Endodermal cell (in vitro differentiated cells): ENCODE results near the gene PLXNA2. TPM values are rescaled to one million over a fixed set of nuclear protein-coding genes. Genes with fewer than 3 reads are reported as not detected.

Experiments
- DNase-seq: peaks from one replicate; pipeline ENCODE4 v3.0.0-alpha.2; 2017
- H3K27ac ChIP-seq: 2 replicates; pipeline ENCODE4 v1.5.1; 2013; ENCODE audit warnings: mild to moderate bottlenecking, low read depth, low read length, moderate library complexity
- H3K27me3 ChIP-seq: 2 replicates; pipeline ENCODE4 v1.6.1; 2013; ENCODE audit warnings: mild to moderate bottlenecking, low read length, moderate library complexity; ENCODE audit not compliant: insufficient read depth, control insufficient read depth, poor library complexity, severe bottlenecking
- H3K36me3 ChIP-seq: 2 replicates; pipeline ENCODE4 v1.7.0; 2013; ENCODE audit warnings: mild to moderate bottlenecking, low read length, moderate library complexity; ENCODE audit not compliant: control insufficient read depth, insufficient read depth
- H3K4me1 ChIP-seq: one replicate; pipeline ENCODE4 v1.7.0; 2013; ENCODE audit warnings: low read length; ENCODE audit not compliant: control insufficient read depth, insufficient read depth
- H3K4me3 ChIP-seq: 2 replicates; pipeline ENCODE4 v1.5.1; 2013; ENCODE audit warnings: mild to moderate bottlenecking, low read length, moderate library complexity
- H3K9ac ChIP-seq: 2 replicates; pipeline ENCODE4 v1.6.1; 2013; ENCODE audit warnings: mild to moderate bottlenecking, low read length, moderate library complexity; ENCODE audit not compliant: poor library complexity, severe bottlenecking; ENCODE audit errors: extremely low read depth
- H3K9me3 ChIP-seq: 2 replicates; pipeline ENCODE4 v1.6.1; 2013; ENCODE audit warnings: mild to moderate bottlenecking, low read length, moderate library complexity; ENCODE audit not compliant: control insufficient read depth
- H3K27ac Mint-ChIP-seq: 2 replicates; pipeline ENCODE4 v1.8.0; 2020; ENCODE audit warnings: mixed read lengths
- H3K27me3 Mint-ChIP-seq: 2 replicates; pipeline ENCODE4 v1.8.0; 2021; ENCODE audit warnings: mild to moderate bottlenecking, mixed read lengths; ENCODE audit not compliant: insufficient read depth
- H3K36me3 Mint-ChIP-seq: 2 replicates; pipeline ENCODE4 v1.8.0; 2020; ENCODE audit warnings: low read depth, mixed read lengths
- H3K4me1 Mint-ChIP-seq: 2 replicates; pipeline ENCODE4 v1.8.0; 2020; ENCODE audit warnings: mixed read lengths
- H3K4me3 Mint-ChIP-seq: 2 replicates; pipeline ENCODE4 v1.8.0; 2020; ENCODE audit warnings: mild to moderate bottlenecking, moderate library complexity, mixed read lengths
- H3K9me3 Mint-ChIP-seq: 2 replicates; pipeline ENCODE4 v1.8.0; 2020; ENCODE audit warnings: mild to moderate bottlenecking, mixed read lengths
- CTCF ChIP-seq: fragments of 200-600 bp; sonication (generic); conservative IDR thresholded peaks from 2 replicates; pipeline ENCODE4 v1.5.0; 2021; ENCODE audit warnings: antibody characterized with exemption, mild to moderate bottlenecking
- WGBS, 2 experiments: methylation state at CpG; one replicate each; pipeline versions ENCODE4 v1.1.5 to v1.1.7; 2013; ENCODE audit warnings: missing lambda C conversion rate in 2 of 2, mixed read lengths in 1 of 2; ENCODE audit not compliant: insufficient coverage in 1 of 2, insufficient read length in 1 of 2; 5-methylcytosine and 5-hydroxymethylcytosine counted together
- total RNA-seq, 2 donors: library from RNA; stranded (reverse); fragmentation: NEBNext Ultra II Directional in 1 of 2; extraction: Animal tissue kit (Norgen Biotek cat#: 25700) in 1 of 2; gene quantifications; 2 replicates in 1 of 2; 3 replicates in 1 of 2; pipeline ENCODE4 v1.2.1, GENCODE V29; 2021

Gene PLXNA2
- total RNA-seq, 2 donors from 2014 or later = 61.2 to 86.1 TPM

- H3K27ac ChIP-seq = no peak overlapping the region
Observed at GRCh38 chr1:208218237-208219097, 25.7 kb downstream of the PLXNA2 start.

GRCh38 chr1:208217781-208218180 lies 26.4 kb downstream of the PLXNA2 start:
- H3K4me1 Mint-ChIP-seq = peaks cover 34% of the 10 kb centered on the region
- H3K4me3 ChIP-seq = no peak overlapping the region
- H3K27me3 ChIP-seq = no peaks in the 10 kb centered on the region
- H3K4me1 ChIP-seq = peaks cover 25% of the 10 kb centered on the region
- no peak overlapping the region for H3K27ac ChIP-seq
- peaks cover 41% of the 10 kb centered on the region for H3K36me3 Mint-ChIP-seq
- no peaks in the 10 kb centered on the region for H3K27me3 Mint-ChIP-seq
- 87 to 90% methylated on average over 8 to 10 of the region's 10 CpGs for WGBS, 2 experiments
- peaks cover 96% of the 10 kb centered on the region for H3K36me3 ChIP-seq
- no peak overlapping the region for H3K27ac Mint-ChIP-seq
- H3K9me3 Mint-ChIP-seq = no peaks in the 10 kb centered on the region
- no peak for DNase-seq
- H3K9me3 ChIP-seq = no peaks in the 10 kb centered on the region
- H3K4me3 Mint-ChIP-seq = no peak overlapping the region
- TF ChIP-seq CTCF = no peak
- H3K9ac ChIP-seq = no peak overlapping the region

More at GRCh38 chr1:208218237-208219097, 25.7 kb downstream of the PLXNA2 start:
- peaks cover 41% of the 10 kb centered on the region for H3K36me3 Mint-ChIP-seq
- peaks cover 96% of the 10 kb centered on the region for H3K36me3 ChIP-seq
- no peaks in the 10 kb centered on the region for H3K9me3 Mint-ChIP-seq
- H3K4me1 ChIP-seq = peaks cover 25% of the 10 kb centered on the region
- no peak overlapping the region for H3K27ac Mint-ChIP-seq
- no peak for TF ChIP-seq CTCF
- no peak overlapping the region for H3K4me3 Mint-ChIP-seq
- 94 to 95% methylated on average over 9 to 12 of the region's 12 CpGs for WGBS, 2 experiments
- no peaks in the 10 kb centered on the region for H3K27me3 Mint-ChIP-seq
- no peaks in the 10 kb centered on the region for H3K9me3 ChIP-seq
- H3K4me1 Mint-ChIP-seq = peaks cover 34% of the 10 kb centered on the region
- no peaks in the 10 kb centered on the region for H3K27me3 ChIP-seq
- no peak overlapping the region for H3K4me3 ChIP-seq
- no peak for DNase-seq
- no peak overlapping the region for H3K9ac ChIP-seq

DNA sequence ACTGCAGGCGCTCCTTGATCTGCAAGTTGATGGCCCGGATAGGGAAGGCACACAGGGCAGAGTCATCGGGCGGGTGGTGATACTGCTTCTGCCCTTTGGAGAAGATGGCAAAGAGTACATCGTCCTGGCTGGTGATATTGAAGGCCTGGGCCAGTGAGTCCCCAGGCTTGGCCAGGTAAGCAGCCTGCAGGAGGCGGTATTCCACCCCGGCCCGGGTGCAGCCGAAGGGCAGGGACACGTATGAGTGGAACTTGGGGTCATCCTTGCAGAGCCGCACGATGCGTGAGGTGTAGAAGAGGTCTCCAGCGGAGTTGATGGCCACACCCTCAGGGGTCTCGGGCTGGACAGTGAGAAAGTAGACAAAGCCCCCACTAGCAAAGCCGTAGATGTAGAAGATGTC lies 27.4 kb downstream of the PLXNA2 start:
- Mint-ChIP-seq H3K27ac (no peak overlapping the region), H3K9me3 (no peaks in the 10 kb centered on the region), H3K36me3 (peaks cover 50% of the 10 kb centered on the region), H3K4me1 (peaks cover 29% of the 10 kb centered on the region), H3K4me3 (no peak overlapping the region), H3K27me3 (no peaks in the 10 kb centered on the region)
- H3K27me3 ChIP-seq = no peaks in the 10 kb centered on the region
- H3K9ac ChIP-seq = no peak overlapping the region
- H3K27ac ChIP-seq = no peak overlapping the region
- TF ChIP-seq CTCF = peak; percentile 44
- H3K4me1 ChIP-seq = peaks cover 22% of the 10 kb centered on the region
- peak; percentile 47 for DNase-seq
- no peaks in the 10 kb centered on the region for H3K9me3 ChIP-seq
- H3K36me3 ChIP-seq = peaks cover 96% of the 10 kb centered on the region
- WGBS, 2 experiments = 94 to 99% methylated on average over 10 to 16 of the region's 16 CpGs
- no peak overlapping the region for H3K4me3 ChIP-seq
